Stimulated activated CD4-positive, alpha-beta T cell treated with anti-CD3 and anti-CD28 coated beads, Interleukin-1b, Interleukin-23, amount 100 ng/mL, for 24 hours (primary cell): ENCODE results near the gene LRAT.

Source experiments
- DNase-seq, 4 experiments: peaks; one replicate each; pipeline ENCODE4 v3.0.0-alpha.2; 2020; ENCODE audit warnings: low read depth in 4 of 4, low spot score in 1 of 4

Gene LRAT

GRCh38 chr4:154760895-154761294 is 17.1 kb downstream of the LRAT start:
- DNase-seq = no peak

DNA sequence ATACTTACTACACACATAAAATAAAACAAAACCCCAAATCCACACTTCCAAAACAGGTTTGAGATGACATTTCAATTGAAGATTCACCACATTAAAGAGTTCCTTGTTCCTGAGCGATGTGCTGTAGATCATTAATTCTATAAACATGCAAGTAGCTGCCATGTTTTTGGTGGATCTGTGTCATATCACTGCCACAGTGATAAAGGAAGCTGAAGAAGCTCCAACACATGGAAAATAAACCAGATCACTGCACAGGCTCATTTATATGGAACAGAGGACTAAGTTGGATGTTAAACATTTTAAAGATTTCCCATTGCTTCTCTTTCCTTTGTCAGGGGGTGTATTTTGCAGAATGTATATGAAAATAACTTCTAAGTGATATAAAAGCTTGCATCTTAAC is 34.5 kb downstream of the LRAT start:
- no peak for DNase-seq

GRCh38 chr4:154779362-154779947 is 35.7 kb downstream of the LRAT start:
- no peak for DNase-seq

DNA sequence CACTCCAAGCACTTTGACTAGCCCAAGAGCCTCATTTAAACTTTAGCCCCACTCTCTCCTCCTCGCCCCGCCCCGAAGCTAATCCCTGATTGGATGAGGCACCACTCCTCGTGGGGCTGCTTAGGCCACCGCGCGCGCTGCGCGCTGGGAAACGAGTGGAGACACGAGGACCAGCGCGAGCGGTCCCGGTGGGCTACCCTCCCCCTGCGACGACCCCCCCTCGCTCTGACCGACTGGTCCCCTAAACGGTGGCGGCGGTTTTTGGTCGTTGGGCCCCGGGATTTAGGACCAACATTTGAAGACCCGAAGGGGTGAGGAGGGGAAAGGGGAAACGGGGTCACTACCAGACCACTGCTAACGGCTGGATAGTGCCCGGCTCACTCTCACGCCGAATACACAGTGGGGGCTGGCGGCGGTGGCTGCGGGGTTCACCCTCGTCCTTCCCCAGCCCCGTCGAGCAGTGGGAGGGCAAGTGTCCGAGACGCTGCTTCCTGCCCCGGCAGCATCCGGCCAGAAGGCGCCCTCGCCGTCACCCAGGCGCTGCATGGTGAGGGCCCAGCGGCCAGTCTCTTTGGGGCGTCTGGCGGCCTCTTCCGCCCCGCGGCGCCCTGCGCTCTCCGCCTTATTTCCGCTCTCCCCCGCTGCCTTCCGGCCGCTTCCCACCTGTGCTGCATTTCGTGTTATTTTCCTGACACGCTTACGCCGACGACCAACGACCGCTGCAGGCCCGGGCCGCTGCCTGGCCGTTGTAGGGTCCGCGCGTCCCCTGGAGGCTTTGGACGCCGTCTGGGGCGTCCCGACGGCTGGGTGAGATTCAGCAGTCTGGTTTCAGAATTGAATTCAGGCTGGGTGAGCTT is 37.6 kb downstream of the LRAT start, which contains the start of gene RBM46:
RBM46 (plus strand) TSS at position 147 of the 857 bp plus-strand sequence. CDS start 15,481 bp downstream, outside the sequence.
- no peak for DNase-seq

- no peak for DNase-seq
Measured at GRCh38 chr4:154781983-154782293, 38.1 kb downstream of the LRAT start.
